Measurements from ENCODE around the gene GRM6. TPM values are rescaled to one million over a fixed set of nuclear protein-coding genes. Genes with fewer than 3 reads are reported as not detected.

Gene GRM6
- total RNA-seq, 1 experiment from 2014 or later = not detected

GRCh38 chr5:178982941-178983340, 12.2 kb downstream of the GRM6 start:
- Mint-ChIP-seq H3K4me1 (ENCODE audit: low read depth, unreplicated experiment) (no peaks in the 10 kb centered on the region), H3K27me3 (ENCODE audit: unreplicated experiment) (no peaks in the 10 kb centered on the region), H3K36me3 (ENCODE audit: insufficient read depth, unreplicated experiment) (no peaks in the 10 kb centered on the region), H3K4me3 (ENCODE audit: low read depth, unreplicated experiment) (no peak overlapping the region), H3K27ac (ENCODE audit: unreplicated experiment) (no peak overlapping the region), H3K9me3 (ENCODE audit: low read depth, unreplicated experiment) (peaks cover 23% of the 10 kb centered on the region)
- CTCF ChIA-PET = no interaction called here
- intact Hi-C loops (cut with micrococcal nuclease; ENCODE audit: unreplicated experiment) = no loop called here
- no TSS peak for BruUV-seq (replicated peaks)
- no peak for DNase-seq
- TF ChIP-seq, protein P1, sequence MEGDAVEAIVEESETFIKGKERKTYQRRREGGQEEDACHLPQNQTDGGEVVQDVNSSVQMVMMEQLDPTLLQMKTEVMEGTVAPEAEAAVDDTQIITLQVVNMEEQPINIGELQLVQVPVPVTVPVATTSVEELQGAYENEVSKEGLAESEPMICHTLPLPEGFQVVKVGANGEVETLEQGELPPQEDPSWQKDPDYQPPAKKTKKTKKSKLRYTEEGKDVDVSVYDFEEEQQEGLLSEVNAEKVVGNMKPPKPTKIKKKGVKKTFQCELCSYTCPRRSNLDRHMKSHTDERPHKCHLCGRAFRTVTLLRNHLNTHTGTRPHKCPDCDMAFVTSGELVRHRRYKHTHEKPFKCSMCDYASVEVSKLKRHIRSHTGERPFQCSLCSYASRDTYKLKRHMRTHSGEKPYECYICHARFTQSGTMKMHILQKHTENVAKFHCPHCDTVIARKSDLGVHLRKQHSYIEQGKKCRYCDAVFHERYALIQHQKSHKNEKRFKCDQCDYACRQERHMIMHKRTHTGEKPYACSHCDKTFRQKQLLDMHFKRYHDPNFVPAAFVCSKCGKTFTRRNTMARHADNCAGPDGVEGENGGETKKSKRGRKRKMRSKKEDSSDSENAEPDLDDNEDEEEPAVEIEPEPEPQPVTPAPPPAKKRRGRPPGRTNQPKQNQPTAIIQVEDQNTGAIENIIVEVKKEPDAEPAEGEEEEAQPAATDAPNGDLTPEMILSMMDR (IDR thresholded peaks at IDR 0.05; ENCODE audit: unreplicated experiment) = no peak

- no peaks in the 10 kb centered on the region for H3K27me3 Mint-ChIP-seq (ENCODE audit: unreplicated experiment)
- no peak overlapping the region for H3K27ac Mint-ChIP-seq (ENCODE audit: unreplicated experiment)
- TF ChIP-seq, protein P1 (IDR thresholded peaks at IDR 0.05; ENCODE audit: unreplicated experiment) = no peak
- BruUV-seq (replicated peaks) = no TSS peak
- intact Hi-C loops (cut with micrococcal nuclease; ENCODE audit: unreplicated experiment) = no loop called here
- peaks cover 25% of the 10 kb centered on the region for H3K9me3 Mint-ChIP-seq (ENCODE audit: low read depth, unreplicated experiment)
- CTCF ChIA-PET = no interaction called here
- H3K4me3 Mint-ChIP-seq (ENCODE audit: low read depth, unreplicated experiment) = no peak overlapping the region
- H3K36me3 Mint-ChIP-seq (ENCODE audit: insufficient read depth, unreplicated experiment) = no peaks in the 10 kb centered on the region
- H3K4me1 Mint-ChIP-seq (ENCODE audit: low read depth, unreplicated experiment) = no peaks in the 10 kb centered on the region
- DNase-seq = no peak
Measured at GRCh38 chr5:178981381-178981780, 13.7 kb downstream of the GRM6 start.

- no peaks in the 10 kb centered on the region for H3K36me3 Mint-ChIP-seq (ENCODE audit: insufficient read depth, unreplicated experiment)
- no peak overlapping the region for H3K4me3 Mint-ChIP-seq (ENCODE audit: low read depth, unreplicated experiment)
- H3K27ac Mint-ChIP-seq (ENCODE audit: unreplicated experiment) = no peak overlapping the region
- no TSS peak for BruUV-seq (replicated peaks)
- H3K9me3 Mint-ChIP-seq (ENCODE audit: low read depth, unreplicated experiment) = peaks cover 29% of the 10 kb centered on the region
- no peaks in the 10 kb centered on the region for H3K4me1 Mint-ChIP-seq (ENCODE audit: low read depth, unreplicated experiment)
- H3K27me3 Mint-ChIP-seq (ENCODE audit: unreplicated experiment) = no peaks in the 10 kb centered on the region
- TF ChIP-seq, protein P1 (IDR thresholded peaks at IDR 0.05; ENCODE audit: unreplicated experiment) = no peak
- intact Hi-C loops (cut with micrococcal nuclease; ENCODE audit: unreplicated experiment) = no loop called here
- no peak for DNase-seq
- CTCF ChIA-PET = no interaction called here
Measured at GRCh38 chr5:178965465-178966055, 29.6 kb downstream of the GRM6 start.

GRCh38 chr5:178941361-178941760, 53.8 kb downstream of the GRM6 start:
- Mint-ChIP-seq H3K27me3 (ENCODE audit: unreplicated experiment) (no peaks in the 10 kb centered on the region), H3K36me3 (ENCODE audit: insufficient read depth, unreplicated experiment) (no peaks in the 10 kb centered on the region), H3K9me3 (ENCODE audit: low read depth, unreplicated experiment) (peaks cover 30% of the 10 kb centered on the region), H3K4me3 (ENCODE audit: low read depth, unreplicated experiment) (no peak overlapping the region), H3K4me1 (ENCODE audit: low read depth, unreplicated experiment) (no peaks in the 10 kb centered on the region), H3K27ac (ENCODE audit: unreplicated experiment) (no peak overlapping the region)
- CTCF ChIA-PET = no interaction called here
- DNase-seq = no peak
- BruUV-seq (replicated peaks) = no TSS peak
- TF ChIP-seq, protein P1 (IDR thresholded peaks at IDR 0.05; ENCODE audit: unreplicated experiment) = no peak
- intact Hi-C loops (cut with micrococcal nuclease; ENCODE audit: unreplicated experiment) = no loop called here

Data from Calu3 (cell line).